CD4-positive, CD25-positive, alpha-beta regulatory T cell (primary cell): ENCODE data around the gene MKNK2. TPM values are rescaled to one million over a fixed set of nuclear protein-coding genes. Genes with fewer than 3 reads are reported as not detected.
A peak's percentile ranks its signal among the peaks of the same experiment; 100 is the strongest.

Experiments used
- ATAC-seq, 2 donors: fragments of 150-1000 bp; cut with Tn5 transposase; one replicate each; pipeline ENCODE4 v1.10.0; 2021; ENCODE audit warnings: low read depth in 2 of 2, moderate number of reproducible peaks in 2 of 2, moderate library complexity in 1 of 2
- DNase-seq, 3 donors: peaks; one replicate each; pipeline versions ENCODE4 v3.0.0 to v3.0.0-alpha.2; 2012 to 2022; ENCODE audit warnings: mixed read lengths in 1 of 3
- H3K27ac ChIP-seq: one replicate; pipeline ENCODE4 v1.7.0; 2013; ENCODE audit warnings: mild to moderate bottlenecking, low read length; ENCODE audit not compliant: insufficient read depth, poor library complexity, severe bottlenecking
- H3K27me3 ChIP-seq: one replicate; pipeline ENCODE4 v1.7.0; 2013; ENCODE audit warnings: low read length; ENCODE audit not compliant: control insufficient read depth, insufficient read depth
- H3K36me3 ChIP-seq: one replicate; pipeline ENCODE4 v1.7.0; 2013; ENCODE audit warnings: mild to moderate bottlenecking, low read length, moderate library complexity; ENCODE audit not compliant: control insufficient read depth, insufficient read depth
- H3K4me1 ChIP-seq: 2 replicates; pipeline ENCODE4 v1.7.0; 2013; ENCODE audit warnings: mild to moderate bottlenecking, low read length; ENCODE audit not compliant: insufficient read depth, control insufficient read depth, poor library complexity, severe bottlenecking
- H3K4me3 ChIP-seq: one replicate; pipeline ENCODE4 v1.7.0; 2013; ENCODE audit warnings: low read depth, mild to moderate bottlenecking, low read length, moderate library complexity
- H3K9me3 ChIP-seq, 2 experiments: 1 replicate in 1 of 2; 2 replicates in 1 of 2; pipeline ENCODE4 v1.7.0; 2013; ENCODE audit warnings: low read length in 2 of 2, mild to moderate bottlenecking in 1 of 2, moderate library complexity in 1 of 2; ENCODE audit not compliant: control insufficient read depth in 2 of 2
- H3K27ac Mint-ChIP-seq, 3 donors: one replicate each; pipeline ENCODE4 v1.8.0; 2020 to 2022; ENCODE audit warnings: mild to moderate bottlenecking in 3 of 3, mixed read lengths in 3 of 3, moderate library complexity in 2 of 3
- H3K27me3 Mint-ChIP-seq: one replicate; pipeline ENCODE4 v1.8.0; 2022; ENCODE audit warnings: mild to moderate bottlenecking, mixed read lengths
- H3K36me3 Mint-ChIP-seq: one replicate; pipeline ENCODE4 v1.8.0; 2020; ENCODE audit warnings: mixed read lengths
- H3K4me1 Mint-ChIP-seq, 4 donors: one replicate each; pipeline ENCODE4 v1.8.0; 2020 to 2022; ENCODE audit warnings: mixed read lengths in 4 of 4, mild to moderate bottlenecking in 1 of 4
- H3K4me3 Mint-ChIP-seq, 4 donors: one replicate each; pipeline ENCODE4 v1.8.0; 2020 to 2022; ENCODE audit warnings: mild to moderate bottlenecking in 4 of 4, mixed read lengths in 4 of 4, moderate library complexity in 3 of 4
- H3K9me3 Mint-ChIP-seq, 7 donors: one replicate each; pipeline ENCODE4 v1.8.0; 2020 to 2022; ENCODE audit warnings: mixed read lengths in 7 of 7, mild to moderate bottlenecking in 3 of 7, moderate library complexity in 2 of 7
- polyA plus RNA-seq, 4 donors: library from polyadenylated mRNA; unstranded; fragments of 300-500 nt; fragmentation: Illumina TruSeq; gene quantifications; one replicate each; pipeline ENCODE4 v1.2.3, GENCODE V29; 2021
- total RNA-seq: library from RNA; stranded (reverse); gene quantifications from one replicate; pipeline ENCODE4 v1.2.3, GENCODE V29; 2022

The MKNK2 gene
- total and polyA plus RNA-seq, 5 donors from 2014 or later, result 28.7 to 340 (median 33.8) TPM

DNA sequence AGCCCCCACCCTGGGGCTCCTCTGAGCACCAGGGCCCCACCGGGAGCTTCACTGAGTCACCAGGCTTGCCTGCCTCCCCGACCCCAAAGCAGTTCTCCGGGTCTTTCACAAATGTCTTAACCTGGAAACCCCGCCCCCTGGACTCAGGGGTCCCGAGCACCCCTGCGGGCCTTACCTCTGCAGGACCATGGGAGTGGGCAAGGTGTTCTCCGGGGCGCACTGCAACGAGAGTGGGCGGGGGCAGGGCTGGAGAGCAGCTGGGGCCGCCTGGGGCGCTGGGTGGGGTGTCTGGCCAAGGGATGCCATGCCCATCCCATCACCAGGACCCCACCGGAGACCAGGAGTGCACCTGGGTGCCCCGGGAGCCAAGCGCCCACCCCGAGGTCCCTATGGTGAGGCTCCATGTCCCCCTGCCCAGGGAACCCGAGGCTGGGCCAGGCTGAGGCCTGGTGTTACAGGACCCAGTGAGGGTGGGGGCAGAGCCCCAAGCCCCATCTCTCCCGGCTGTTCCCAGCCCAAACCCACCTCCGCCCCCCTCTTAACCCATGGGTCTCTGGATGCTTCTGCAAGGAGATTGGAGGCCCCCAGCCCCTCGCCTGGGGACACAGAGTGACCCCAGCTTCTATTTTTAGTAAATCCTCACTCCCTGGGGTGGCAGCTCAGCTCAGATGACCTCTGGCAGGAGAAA, 10.9 kb downstream of the MKNK2 start:
- no peak for DNase-seq
- Histone ChIP-seq H3K27ac (peak overlapping the region; percentile 99), H3K36me3 (peaks cover 47% of the 10 kb centered on the region), H3K4me3 (no peak overlapping the region), H3K27me3 (no peaks in the 10 kb centered on the region), H3K9me3 (no peaks in the 10 kb centered on the region), H3K4me1 (peaks cover 47% of the 10 kb centered on the region)
- H3K27ac Mint-ChIP-seq, result peak overlapping the region in 1 of 3 donors; percentile 55
- H3K9me3 Mint-ChIP-seq, result peaks cover 0 to 1% (median 0%) of the 10 kb centered on the region in 7 donors
- H3K36me3 Mint-ChIP-seq, result peaks cover 3% of the 10 kb centered on the region
- no peak for ATAC-seq
- no peaks in the 10 kb centered on the region for H3K27me3 Mint-ChIP-seq
- no peak overlapping the region for H3K4me3 Mint-ChIP-seq
- peaks cover 0 to 41% (median 11%) of the 10 kb centered on the region in 4 donors for H3K4me1 Mint-ChIP-seq

DNA sequence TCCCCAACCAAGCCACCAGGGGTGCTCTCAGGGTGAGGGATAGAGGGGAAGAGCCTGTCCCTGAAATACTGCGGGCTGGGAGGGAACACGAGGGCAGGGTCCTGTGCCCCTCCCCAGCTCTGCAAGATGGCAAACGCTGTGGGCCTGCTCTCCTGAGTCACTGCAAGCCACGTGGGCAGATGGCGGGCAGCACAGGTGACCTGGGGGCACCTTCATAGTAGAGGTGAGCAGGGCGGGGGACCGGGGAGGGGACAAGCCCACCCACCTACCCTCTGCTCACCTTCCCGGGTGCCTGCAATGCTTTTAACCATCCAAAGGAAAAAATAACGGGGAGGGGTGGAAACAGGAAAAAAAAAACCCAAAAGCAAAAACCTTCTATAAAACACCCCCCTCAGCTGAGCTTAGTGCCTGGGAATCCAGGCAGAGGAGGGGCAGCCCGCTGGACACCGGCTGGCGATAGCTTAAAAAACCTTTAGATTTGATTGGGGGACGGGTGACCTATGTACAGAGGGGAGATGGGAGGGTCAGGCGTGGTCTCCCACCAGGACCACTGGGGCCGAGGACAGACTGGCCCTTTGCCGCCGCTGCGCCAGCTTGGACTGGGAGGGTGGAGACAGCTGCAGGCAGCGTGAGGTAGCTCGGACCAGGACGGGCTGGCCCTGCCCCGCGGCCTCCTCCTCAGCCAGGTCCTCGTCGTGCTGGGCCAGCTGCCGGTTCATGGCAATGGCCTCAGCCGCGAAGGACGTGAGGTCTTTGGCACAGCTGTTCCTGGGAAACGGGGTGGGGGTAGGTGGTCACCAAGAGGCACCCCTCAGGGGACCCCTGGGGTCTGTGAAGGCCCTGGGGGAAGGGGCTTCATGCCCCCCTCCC, 11.7 kb downstream of the MKNK2 start:
- Histone ChIP-seq H3K27me3 (no peaks in the 10 kb centered on the region), H3K4me1 (peaks cover 46% of the 10 kb centered on the region), H3K27ac (no peak overlapping the region), H3K4me3 (no peak overlapping the region), H3K36me3 (peaks cover 42% of the 10 kb centered on the region), H3K9me3 (no peaks in the 10 kb centered on the region)
- DNase-seq, result no peak
- peaks cover 3% of the 10 kb centered on the region for H3K36me3 Mint-ChIP-seq
- ATAC-seq, result no peak
- H3K4me1 Mint-ChIP-seq, result peaks cover 0 to 43% (median 10%) of the 10 kb centered on the region in 4 donors
- peak overlapping the region in 2 of 3 donors; percentile 20 to 62 for H3K27ac Mint-ChIP-seq
- H3K4me3 Mint-ChIP-seq, result peak overlapping the region in 2 of 4 donors; percentile 46 to 69
- peaks cover 0 to 1% (median 0%) of the 10 kb centered on the region in 7 donors for H3K9me3 Mint-ChIP-seq
- no peaks in the 10 kb centered on the region for H3K27me3 Mint-ChIP-seq

DNA sequence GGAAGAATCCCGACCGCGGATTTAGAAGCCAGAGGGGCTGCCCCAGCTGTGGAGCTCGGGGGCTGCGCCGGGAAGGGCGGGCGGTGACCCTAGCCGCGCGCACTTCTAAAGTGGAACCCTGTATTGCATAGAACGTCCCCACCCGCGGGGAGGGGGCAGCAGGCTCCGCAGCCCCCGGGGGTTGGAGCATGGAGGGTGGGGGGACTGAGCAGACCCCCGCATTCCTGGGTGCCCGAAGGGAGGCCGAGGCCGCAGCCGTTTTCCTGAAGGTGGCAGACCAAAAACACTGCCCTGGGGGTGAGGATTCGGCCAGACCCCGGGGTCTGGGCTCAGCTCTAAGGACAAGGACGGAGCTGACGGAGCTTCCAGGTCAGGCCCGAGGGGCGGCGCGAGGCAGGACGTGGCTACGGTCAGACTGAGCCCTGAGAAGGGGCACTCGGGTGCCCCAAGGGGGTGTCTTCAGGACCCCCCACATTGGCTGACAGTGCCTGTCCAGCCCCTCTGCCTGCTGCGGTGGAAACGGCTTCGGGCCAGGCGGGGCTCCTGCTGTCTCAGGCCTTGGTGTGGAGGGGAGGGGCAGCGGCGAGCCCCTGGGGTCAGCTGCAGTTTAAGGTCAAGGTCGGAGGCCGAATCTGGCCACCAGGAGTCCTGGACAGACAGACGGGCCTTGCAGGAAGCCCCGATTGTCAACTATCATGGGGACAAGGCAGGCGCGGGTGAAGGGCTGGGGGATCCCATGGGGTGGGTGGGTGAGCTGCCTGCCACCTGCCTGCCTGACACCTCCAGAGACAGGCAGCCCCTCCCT, 12.6 kb downstream of the MKNK2 start:
- Histone ChIP-seq H3K9me3 (no peaks in the 10 kb centered on the region), H3K36me3 (peaks cover 38% of the 10 kb centered on the region), H3K4me1 (peaks cover 43% of the 10 kb centered on the region), H3K27me3 (no peaks in the 10 kb centered on the region), H3K4me3 (no peak overlapping the region), H3K27ac (no peak overlapping the region)
- Mint-ChIP-seq H3K4me1 (peaks cover 0 to 37% (median 7%) of the 10 kb centered on the region in 4 donors), H3K36me3 (peaks cover 3% of the 10 kb centered on the region), H3K27me3 (no peaks in the 10 kb centered on the region), H3K9me3 (peaks cover 0 to 1% (median 0%) of the 10 kb centered on the region in 7 donors), H3K4me3 (no peak overlapping the region), H3K27ac (no peak overlapping the region)
- ATAC-seq (no peak), DNase-seq (no peak)

DNA sequence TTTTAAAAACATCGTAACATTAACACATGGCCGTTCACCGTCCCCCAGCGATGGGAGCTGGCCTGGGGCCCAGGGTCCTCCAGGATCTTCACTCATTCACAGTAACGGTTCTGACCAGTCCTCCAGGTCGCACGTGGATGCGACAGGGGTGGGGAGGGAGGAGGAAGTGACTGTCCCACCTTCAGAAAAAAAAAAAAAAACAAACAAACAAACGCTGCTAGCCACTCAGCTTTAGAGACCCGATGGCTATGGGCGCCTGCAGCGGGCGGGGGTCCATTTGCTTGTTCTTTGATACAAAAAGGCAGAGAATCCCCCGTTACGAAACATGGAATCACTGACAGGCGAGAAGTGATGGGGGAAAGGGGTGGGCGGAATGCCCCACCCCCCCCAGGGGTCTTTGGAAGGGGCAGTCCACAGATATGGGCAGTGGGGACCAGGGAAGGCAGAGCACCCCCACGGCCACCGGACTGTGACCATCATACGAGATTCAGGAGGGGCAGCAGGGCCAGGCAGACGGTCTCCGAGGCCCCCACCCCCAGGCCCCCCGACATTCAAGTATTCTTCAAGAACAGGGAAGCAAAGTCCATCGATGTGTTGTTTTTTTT, 13.3 kb downstream of the MKNK2 start:
- peaks cover 32% of the 10 kb centered on the region for H3K36me3 ChIP-seq
- Mint-ChIP-seq H3K9me3 (peaks cover 0 to 1% (median 0%) of the 10 kb centered on the region in 7 donors), H3K4me3 (no peak overlapping the region), H3K4me1 (peaks cover 0 to 37% (median 8%) of the 10 kb centered on the region in 4 donors), H3K27me3 (no peaks in the 10 kb centered on the region), H3K27ac (peak overlapping the region in 2 of 3 donors; percentile 41 to 42), H3K36me3 (no peaks in the 10 kb centered on the region)
- no peak overlapping the region for H3K4me3 ChIP-seq
- H3K27ac ChIP-seq, result peak overlapping the region; percentile 23
- no peaks in the 10 kb centered on the region for H3K27me3 ChIP-seq
- ATAC-seq (no peak), DNase-seq (no peak)
- H3K4me1 ChIP-seq, result peaks cover 43% of the 10 kb centered on the region
- no peaks in the 10 kb centered on the region for H3K9me3 ChIP-seq

DNA sequence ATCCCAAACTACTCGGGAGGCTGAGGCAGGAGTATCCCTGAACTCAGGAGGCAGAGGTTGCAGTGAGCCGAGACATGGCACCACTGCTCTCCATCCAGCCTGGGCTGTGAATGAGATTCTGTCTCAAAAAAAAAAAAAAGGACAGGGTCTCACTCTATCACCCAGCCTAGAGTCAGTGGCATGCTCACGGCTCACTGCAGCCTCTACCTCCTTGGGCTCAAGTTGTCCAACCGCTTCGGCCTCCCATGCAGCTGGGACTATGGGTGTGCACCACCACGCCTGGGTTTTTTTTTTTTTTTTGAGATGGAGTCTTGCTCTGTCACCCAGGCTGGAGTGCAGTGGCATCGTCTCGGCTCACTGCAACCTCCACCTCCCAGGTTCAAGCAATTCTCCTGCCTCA, 14.6 kb downstream of the MKNK2 start:
- Histone ChIP-seq H3K36me3 (peaks cover 28% of the 10 kb centered on the region), H3K4me3 (no peak overlapping the region), H3K4me1 (peaks cover 47% of the 10 kb centered on the region), H3K9me3 (no peaks in the 10 kb centered on the region), H3K27me3 (no peaks in the 10 kb centered on the region), H3K27ac (no peak overlapping the region)
- Mint-ChIP-seq H3K4me3 (no peak overlapping the region), H3K27ac (peak overlapping the region in 1 of 3 donors; percentile 41), H3K36me3 (no peaks in the 10 kb centered on the region), H3K4me1 (peaks cover 0 to 42% (median 18%) of the 10 kb centered on the region in 4 donors), H3K27me3 (no peaks in the 10 kb centered on the region), H3K9me3 (peaks cover 0 to 1% (median 0%) of the 10 kb centered on the region in 7 donors)
- DNase-seq (no peak), ATAC-seq (no peak)

GRCh38 chr19:2035590-2035991, 15.5 kb downstream of the MKNK2 start:
- DNase-seq (no peak), ATAC-seq (no peak)
- H3K4me3 ChIP-seq, result no peak overlapping the region
- Mint-ChIP-seq H3K9me3 (peaks cover 0 to 1% (median 0%) of the 10 kb centered on the region in 7 donors), H3K27ac (no peak overlapping the region), H3K36me3 (no peaks in the 10 kb centered on the region), H3K4me1 (peaks cover 0 to 42% (median 18%) of the 10 kb centered on the region in 4 donors), H3K4me3 (peak overlapping the region in 1 of 4 donors; percentile 61), H3K27me3 (no peaks in the 10 kb centered on the region)
- H3K27ac ChIP-seq, result no peak overlapping the region
- H3K9me3 ChIP-seq, result no peaks in the 10 kb centered on the region
- no peaks in the 10 kb centered on the region for H3K27me3 ChIP-seq
- peaks cover 40% of the 10 kb centered on the region for H3K4me1 ChIP-seq
- H3K36me3 ChIP-seq, result peaks cover 21% of the 10 kb centered on the region
